Fibroblast of mammary gland (primary cell): ENCODE results near the gene PSMB5.
"Not testable (repeated sequence)": the region's sequence is repeated elsewhere in the genome, so short reads cannot be mapped to it uniquely, and the experiment has no call there.

ENCODE experiments used
- DNase-seq: peaks from one replicate; pipeline ENCODE4 v3.0.0-alpha.2; 2010; ENCODE audit warnings: low read depth
- H3K4me3 ChIP-seq: 2 replicates; pipeline ENCODE4 v1.5.1; 2011; ENCODE audit warnings: low read depth, mild to moderate bottlenecking, low read length, moderate library complexity; ENCODE audit not compliant: control insufficient read depth
- TF ChIP-seq, protein P1 (sequence below): conservative IDR thresholded peaks from 2 replicates; pipeline ENCODE4 v1.5.1; 2011; ENCODE audit warnings: low read depth, low read length, inconsistent platforms; ENCODE audit not compliant: control insufficient read depth, insufficient read depth

Gene PSMB5

DNA sequence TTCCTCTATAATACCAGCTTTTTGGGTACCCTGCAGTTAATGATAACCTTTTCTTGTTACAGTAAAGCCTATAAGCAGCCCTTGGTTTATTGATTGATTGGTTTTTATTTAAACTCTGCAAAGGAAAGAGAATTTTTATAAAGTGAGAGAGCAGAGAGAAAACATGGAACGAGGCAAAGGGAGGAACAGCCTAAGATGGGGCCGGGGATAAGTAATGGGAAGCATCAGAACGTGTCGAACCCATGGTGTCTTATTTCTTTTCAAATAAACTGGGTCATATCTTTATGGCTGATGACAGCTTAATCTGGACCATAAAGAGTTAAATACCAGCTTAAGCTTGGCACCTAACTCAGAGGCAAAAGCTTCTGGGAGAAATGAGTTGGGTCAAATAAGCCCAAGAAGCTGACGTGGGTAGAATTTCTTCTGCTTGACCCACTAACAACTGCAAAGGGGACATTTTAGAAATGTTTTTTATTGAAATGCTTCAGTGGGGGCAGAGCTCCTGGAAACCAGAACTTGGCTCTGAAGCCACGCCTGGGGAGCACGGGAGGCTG lies 12.7 kb downstream of the PSMB5 start:
- DNase-seq: no peak
- TF ChIP-seq, protein P1, sequence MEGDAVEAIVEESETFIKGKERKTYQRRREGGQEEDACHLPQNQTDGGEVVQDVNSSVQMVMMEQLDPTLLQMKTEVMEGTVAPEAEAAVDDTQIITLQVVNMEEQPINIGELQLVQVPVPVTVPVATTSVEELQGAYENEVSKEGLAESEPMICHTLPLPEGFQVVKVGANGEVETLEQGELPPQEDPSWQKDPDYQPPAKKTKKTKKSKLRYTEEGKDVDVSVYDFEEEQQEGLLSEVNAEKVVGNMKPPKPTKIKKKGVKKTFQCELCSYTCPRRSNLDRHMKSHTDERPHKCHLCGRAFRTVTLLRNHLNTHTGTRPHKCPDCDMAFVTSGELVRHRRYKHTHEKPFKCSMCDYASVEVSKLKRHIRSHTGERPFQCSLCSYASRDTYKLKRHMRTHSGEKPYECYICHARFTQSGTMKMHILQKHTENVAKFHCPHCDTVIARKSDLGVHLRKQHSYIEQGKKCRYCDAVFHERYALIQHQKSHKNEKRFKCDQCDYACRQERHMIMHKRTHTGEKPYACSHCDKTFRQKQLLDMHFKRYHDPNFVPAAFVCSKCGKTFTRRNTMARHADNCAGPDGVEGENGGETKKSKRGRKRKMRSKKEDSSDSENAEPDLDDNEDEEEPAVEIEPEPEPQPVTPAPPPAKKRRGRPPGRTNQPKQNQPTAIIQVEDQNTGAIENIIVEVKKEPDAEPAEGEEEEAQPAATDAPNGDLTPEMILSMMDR: no peak

DNA sequence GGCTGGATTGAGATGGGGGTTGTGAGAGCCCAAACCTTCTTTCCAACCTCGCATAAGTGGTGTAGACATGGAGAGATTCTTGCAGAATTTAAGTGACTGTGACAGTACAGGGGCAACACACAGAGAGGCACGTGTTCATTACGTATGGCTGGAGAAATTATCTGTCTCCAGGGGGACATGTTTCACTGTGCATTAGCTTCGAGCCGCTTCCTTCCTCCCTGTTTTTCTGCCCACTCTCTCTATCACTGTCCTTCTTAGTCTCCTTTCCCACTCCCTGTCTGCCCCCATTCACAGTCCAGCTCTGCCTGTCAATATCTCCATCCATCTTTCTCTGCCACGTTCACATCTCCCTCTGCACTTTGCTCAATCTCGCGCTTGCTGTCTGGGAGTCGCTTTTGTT lies 13.3 kb downstream of the PSMB5 start:
- no peak for DNase-seq
- TF ChIP-seq, protein P1: no peak
- H3K4me3 ChIP-seq: no peak overlapping the region

More for the DNA sequence above, 12.7 kb downstream of the PSMB5 start:
- no peak overlapping the region for H3K4me3 ChIP-seq

DNA sequence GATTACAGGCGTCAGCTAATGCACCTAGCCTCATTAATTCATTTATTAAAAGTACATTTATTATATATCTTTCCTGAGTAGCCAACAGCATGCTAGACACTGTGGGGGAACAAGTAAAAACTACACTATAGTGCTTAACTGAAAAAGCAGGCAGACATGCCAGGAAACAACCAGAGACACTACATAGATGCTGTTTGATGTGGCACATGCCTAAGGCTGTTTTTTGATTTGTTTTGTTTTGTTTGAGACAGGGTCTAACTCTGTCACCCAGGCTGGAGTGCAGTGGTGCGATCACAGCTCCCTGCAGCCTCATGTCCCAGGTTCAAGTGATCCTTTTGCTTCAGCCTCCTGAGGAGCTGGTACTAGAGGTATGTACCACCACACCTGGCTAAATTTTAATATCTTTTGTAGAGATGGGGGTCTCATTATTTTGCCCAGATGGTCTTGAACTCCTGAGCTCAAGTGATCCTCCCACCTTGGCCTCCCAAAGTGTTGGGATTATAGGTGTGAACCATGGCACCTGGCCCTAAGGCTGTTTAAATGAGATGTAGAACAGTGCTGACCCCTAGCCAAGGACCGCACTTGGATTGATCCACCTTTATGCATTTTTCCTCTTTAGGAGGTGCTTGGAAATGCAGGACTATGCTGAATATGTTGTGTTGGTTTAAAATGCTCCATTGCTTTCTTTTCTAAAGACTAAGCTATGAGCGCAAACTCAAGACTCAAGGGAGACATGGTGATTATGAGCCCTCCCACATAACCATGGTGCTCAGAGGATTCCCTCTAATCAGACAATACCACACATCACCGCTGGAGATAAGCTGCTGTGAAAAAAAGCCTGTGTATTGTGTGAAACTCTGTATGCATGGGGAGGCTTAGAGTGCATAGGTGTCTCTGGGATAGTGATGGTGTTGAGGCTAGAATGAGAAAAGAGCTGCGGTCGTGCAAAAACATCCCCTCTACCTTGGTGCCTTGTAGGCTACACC lies 14.3 kb downstream of the PSMB5 start:
- DNase-seq: no peak
- H3K4me3 ChIP-seq: no peak overlapping the region
- TF ChIP-seq, protein P1: no peak

DNA sequence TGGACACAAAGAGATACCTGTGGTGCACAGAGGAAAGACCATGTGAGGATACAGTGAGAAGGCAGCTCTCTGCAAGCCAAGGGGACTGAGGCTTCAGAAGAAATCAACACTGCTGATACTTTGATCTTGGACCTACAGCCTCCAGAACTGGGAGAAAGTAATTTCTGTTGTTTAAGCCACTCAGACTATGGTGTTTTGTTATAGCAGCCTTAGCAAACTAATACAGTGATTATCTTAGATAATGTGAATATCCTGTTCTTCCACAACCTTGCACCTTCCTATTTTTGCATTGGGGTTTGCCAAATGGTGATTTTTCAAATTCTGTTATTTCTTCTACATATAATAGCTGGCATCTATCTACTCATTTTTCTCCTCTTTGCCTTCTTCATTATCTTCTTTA lies 16.6 kb downstream of the PSMB5 start:
- TF ChIP-seq, protein P1: no peak
- no peak for DNase-seq
- H3K4me3 ChIP-seq: no peak overlapping the region

DNA sequence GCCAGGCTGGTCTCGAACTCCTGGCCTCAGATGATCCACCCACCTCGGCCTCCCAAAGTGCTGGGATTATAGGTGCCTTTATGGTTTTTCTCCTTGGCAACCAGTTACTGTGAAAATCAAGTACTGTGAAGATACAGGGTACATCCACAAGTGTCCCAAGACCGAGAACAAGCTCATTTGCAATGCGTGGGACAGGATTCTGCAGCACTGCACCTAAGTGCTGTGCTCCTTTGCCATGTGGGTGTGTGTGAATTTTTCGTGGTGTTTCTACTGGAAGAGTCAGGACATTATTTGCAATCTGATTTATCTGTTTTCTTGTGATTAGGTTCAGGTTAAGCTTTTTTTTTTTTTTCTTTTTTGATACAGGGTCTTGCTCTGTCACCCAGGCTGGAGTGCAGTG lies 17.6 kb downstream of the PSMB5 start:
- no peak for DNase-seq
- TF ChIP-seq, protein P1: no peak
- no peak overlapping the region for H3K4me3 ChIP-seq

DNA sequence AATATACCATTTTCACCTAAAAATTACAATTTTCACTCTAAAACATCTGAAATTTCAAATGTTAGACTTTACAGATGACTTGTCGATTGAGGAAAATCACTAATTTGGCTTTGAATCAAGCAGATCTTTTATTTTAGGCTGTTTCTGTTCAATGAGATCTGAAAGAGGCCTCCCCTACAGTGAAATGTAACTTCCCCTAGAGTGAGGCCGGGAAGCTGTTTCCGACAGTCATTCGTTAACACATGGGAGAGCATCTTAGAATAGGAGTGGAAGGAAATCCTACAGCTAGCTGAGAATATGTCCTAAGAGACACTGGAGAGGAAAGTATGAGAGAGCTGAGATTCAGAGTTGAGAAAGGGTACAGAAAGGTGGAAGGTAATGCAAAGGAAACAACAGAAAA lies 19.1 kb downstream of the PSMB5 start:
- DNase-seq: no peak
- TF ChIP-seq, protein P1: no peak
- no peak overlapping the region for H3K4me3 ChIP-seq

DNA sequence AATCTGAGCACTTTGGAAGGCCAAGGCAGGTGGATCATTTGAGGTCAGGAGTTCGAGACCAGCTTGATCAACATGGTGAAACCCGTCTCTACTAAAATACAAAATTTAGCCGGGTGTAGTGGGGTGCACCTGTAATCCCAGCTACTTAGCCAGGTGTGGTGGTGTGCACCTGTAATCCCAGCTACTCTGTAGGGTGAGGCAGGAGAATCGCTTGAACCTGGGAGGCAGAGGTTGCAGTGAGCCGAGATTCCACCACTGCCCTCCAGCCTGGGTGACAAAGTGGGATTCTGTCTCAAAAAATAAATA lies 21.0 kb downstream of the PSMB5 start:
- not testable (repeated sequence) for DNase-seq, H3K4me3 ChIP-seq
